Umbilical cord (tissue), 2 donors: ENCODE measurements around the gene RAB44. TPM values are rescaled to one million over a fixed set of nuclear protein-coding genes. Genes with fewer than 3 reads are reported as not detected.

Experiments
- DNase-seq: peaks from one replicate; pipeline ENCODE4 v3.0.0-alpha.2; 2015; ENCODE audit warnings: low spot score
- total RNA-seq: library from RNA; depleted of rRNA; stranded (reverse); fragments of >200 nt; gene quantifications from one replicate; pipeline ENCODE4 v1.2.3, GENCODE V29; 2014; ENCODE audit warnings: low replicate concordance; ENCODE audit not compliant: insufficient read depth

Gene RAB44
- total RNA-seq, 1 donor from 2014 or later = not detected

- DNase-seq = no peak
Observed at GRCh38 chr6:36769676-36770499, 72.3 kb downstream of the RAB44 start.

- DNase-seq = no peak
Observed at GRCh38 chr6:36771145-36771544, 73.5 kb downstream of the RAB44 start.

DNA sequence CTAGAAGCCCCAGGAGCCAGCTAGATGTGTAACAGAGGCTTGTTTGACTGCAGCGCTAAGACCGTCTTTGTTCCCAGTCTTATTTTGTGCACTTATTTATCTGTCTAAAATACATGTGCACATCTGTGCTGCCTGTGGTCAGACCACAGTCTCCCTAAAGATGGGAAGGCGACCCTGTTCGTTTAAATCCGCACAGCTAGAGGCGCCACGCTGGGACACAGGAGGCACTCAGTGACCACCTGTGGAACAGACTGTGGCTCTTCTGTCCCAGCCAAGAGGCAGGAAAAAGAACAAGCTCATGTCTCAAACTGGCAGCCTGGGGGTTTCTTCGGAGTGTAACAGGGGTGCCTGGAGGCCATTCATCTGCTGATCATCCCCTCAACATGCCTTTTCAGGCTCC, 74.8 kb downstream of the RAB44 start:
- DNase-seq = no peak

- DNase-seq = no peak
Observed at GRCh38 chr6:36774331-36774730, 76.7 kb downstream of the RAB44 start.

DNA sequence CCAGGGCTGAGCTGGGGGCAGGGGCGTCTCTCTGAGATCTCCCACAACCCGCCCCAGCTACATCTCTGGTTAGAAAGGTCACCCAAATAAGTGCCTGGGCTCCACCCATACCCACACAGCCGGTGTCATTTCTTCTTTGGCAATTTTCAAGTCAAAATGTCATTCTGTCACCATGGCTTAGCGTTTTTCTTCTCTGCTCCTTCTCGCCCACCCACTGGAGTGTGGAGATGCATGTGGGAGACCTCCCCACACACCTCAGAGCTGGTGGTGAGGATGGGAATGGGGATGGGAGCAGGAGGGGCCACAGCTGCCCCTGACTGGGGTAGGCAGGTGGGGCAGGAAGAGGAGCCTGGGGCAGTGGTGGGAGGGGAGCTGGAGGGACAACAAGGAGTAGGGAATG, 78.5 kb downstream of the RAB44 start:
- no peak for DNase-seq

DNA sequence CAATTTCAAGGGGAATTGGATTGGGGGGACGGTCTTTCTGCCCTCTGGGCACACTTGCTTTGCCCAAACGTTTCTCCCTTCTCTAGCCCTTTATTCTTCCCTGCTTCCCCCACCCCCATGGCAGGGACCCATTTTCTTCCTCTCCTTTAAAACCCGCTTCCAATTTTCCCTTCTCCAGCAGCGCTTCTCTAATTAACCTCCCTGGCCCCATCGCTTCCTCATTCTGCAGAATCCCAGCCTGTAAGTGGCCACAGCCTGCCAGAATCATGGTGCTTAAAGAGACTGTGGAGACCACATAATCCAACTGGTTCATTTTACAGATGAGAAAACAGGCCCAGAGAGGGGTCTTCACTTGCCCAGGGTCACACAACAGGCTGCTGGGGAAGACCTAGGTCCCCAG, 80.2 kb downstream of the RAB44 start:
- DNase-seq = no peak

- no peak for DNase-seq
Observed at GRCh38 chr6:36779227-36779626, 81.6 kb downstream of the RAB44 start.

DNA sequence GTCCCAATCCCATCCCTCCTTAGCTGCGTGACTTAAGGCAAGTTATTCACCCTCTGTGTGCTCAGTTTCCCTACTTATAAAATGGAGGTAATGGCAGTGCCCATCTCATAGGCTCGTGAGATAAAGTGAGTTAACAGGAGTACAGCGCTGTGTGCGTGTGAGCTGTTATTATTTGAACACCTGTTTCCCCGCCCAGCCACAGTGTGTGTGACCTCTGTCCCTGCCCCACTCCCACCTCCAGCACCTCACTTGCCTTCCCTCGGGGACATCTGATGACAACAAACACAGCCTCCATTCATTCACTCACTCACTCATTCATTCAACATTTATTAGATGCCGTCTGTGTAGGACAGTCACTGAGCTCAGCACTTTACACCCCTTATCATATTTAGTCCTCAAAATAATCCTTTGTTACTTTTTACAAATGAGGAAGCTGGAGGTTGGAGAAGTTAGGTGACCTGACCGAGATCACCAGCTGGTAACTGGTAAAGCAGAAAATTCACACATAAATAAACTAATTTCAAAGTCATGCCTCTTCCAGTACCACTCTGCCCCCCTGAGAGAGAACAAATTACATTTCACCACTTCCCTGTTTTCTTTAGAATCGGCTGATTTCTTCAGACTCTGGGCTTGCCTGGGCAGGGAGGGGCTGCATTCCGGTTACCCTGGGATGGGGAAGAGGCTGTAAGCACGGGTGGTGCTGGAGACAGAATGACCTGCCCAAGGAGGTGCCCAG, 83.0 kb downstream of the RAB44 start:
- no peak for DNase-seq

GRCh38 chr6:36781669-36782068, 84.0 kb downstream of the RAB44 start:
- no peak for DNase-seq

Other genes starting within 250 kb of the RAB44 start
- gene STK38, start 150.3 kb upstream of the RAB44 start, total RNA-seq = 21.2 TPM
- gene SRSF3, start 103.5 kb upstream of the RAB44 start, total RNA-seq = 91.2 TPM
- 34.2 TPM for gene CDKN1A, start 19.1 kb upstream of the RAB44 start, total RNA-seq
- gene CPNE5, start 141.6 kb downstream of the RAB44 start, total RNA-seq = 16.9 TPM
- 28.6 TPM for gene PPIL1, start 177.0 kb downstream of the RAB44 start, total RNA-seq
- 40.2 TPM for gene C6orf89, start 188.1 kb downstream of the RAB44 start, total RNA-seq